ENCODE measurements around the gene AK5. TPM values are rescaled to one million over a fixed set of nuclear protein-coding genes. Genes with fewer than 3 reads are reported as not detected.

Gene AK5
- total RNA-seq, 1 donor, result 25.3 TPM

DNA sequence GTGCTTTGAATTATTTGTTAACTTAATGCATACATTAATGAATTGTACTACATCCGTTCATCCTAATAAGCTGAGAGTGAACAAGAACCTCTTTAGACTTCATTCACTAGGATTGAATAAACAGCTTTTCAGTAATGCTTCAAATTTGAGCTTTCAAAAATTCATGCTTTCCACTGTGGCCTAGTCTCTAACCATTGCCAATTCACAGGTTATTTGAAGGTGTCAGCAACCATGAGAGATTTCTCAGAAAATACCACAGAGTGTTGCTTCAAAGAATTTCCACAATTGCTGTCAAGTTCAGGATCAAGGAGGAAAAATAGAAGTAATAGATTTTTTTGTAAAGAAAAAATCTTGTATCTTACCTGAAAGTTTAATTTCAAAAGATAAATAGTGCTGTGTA lies 72.7 kb downstream of the AK5 start:
- no peak overlapping the region for H3K4me2 ChIP-seq (ENCODE audit: insufficient read depth, low read length)
- H3K27ac ChIP-seq (ENCODE audit: low read depth, low read length), result peak overlapping the region; percentile 37
- no peaks in the 10 kb centered on the region for H3K27me3 ChIP-seq (ENCODE audit: insufficient read depth, low read length)
- DNase-seq (ENCODE audit: insufficient read length, low spot score, missing footprints), result no peak
- no peaks in the 10 kb centered on the region for H4K20me1 ChIP-seq (ENCODE audit: insufficient read depth, low read length)
- H3K4me3 ChIP-seq (ENCODE audit: insufficient read depth, low read length), result no peak overlapping the region
- H3K4me1 ChIP-seq (ENCODE audit: insufficient read depth, low read length), result peaks cover 11% of the 10 kb centered on the region
- H3K79me2 ChIP-seq (ENCODE audit: insufficient read depth, low read length), result no peaks in the 10 kb centered on the region
- H2AFZ ChIP-seq (ENCODE audit: low read length), result no peak overlapping the region
- TF ChIP-seq, protein P1, sequence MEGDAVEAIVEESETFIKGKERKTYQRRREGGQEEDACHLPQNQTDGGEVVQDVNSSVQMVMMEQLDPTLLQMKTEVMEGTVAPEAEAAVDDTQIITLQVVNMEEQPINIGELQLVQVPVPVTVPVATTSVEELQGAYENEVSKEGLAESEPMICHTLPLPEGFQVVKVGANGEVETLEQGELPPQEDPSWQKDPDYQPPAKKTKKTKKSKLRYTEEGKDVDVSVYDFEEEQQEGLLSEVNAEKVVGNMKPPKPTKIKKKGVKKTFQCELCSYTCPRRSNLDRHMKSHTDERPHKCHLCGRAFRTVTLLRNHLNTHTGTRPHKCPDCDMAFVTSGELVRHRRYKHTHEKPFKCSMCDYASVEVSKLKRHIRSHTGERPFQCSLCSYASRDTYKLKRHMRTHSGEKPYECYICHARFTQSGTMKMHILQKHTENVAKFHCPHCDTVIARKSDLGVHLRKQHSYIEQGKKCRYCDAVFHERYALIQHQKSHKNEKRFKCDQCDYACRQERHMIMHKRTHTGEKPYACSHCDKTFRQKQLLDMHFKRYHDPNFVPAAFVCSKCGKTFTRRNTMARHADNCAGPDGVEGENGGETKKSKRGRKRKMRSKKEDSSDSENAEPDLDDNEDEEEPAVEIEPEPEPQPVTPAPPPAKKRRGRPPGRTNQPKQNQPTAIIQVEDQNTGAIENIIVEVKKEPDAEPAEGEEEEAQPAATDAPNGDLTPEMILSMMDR (IDR thresholded peaks at IDR 0.05; ENCODE audit: extremely low read depth, low read depth, low read length), result no peak
- H3K9me3 ChIP-seq (ENCODE audit: low read depth, low read length), result no peaks in the 10 kb centered on the region
- H3K36me3 ChIP-seq (ENCODE audit: insufficient read depth, low read length), result no peaks in the 10 kb centered on the region

GRCh38 chr1:77355010-77355409 lies 73.2 kb downstream of the AK5 start:
- TF ChIP-seq, protein P1 (IDR thresholded peaks at IDR 0.05; ENCODE audit: extremely low read depth, low read depth, low read length), result no peak
- Histone ChIP-seq H3K27ac (ENCODE audit: low read depth, low read length) (no peak overlapping the region), H3K36me3 (ENCODE audit: insufficient read depth, low read length) (no peaks in the 10 kb centered on the region), H3K27me3 (ENCODE audit: insufficient read depth, low read length) (no peaks in the 10 kb centered on the region), H3K79me2 (ENCODE audit: insufficient read depth, low read length) (no peaks in the 10 kb centered on the region), H2AFZ (ENCODE audit: low read length) (no peak overlapping the region), H3K4me1 (ENCODE audit: insufficient read depth, low read length) (peaks cover 11% of the 10 kb centered on the region), H3K4me3 (ENCODE audit: insufficient read depth, low read length) (no peak overlapping the region), H4K20me1 (ENCODE audit: insufficient read depth, low read length) (no peaks in the 10 kb centered on the region), H3K9me3 (ENCODE audit: low read depth, low read length) (no peaks in the 10 kb centered on the region), H3K4me2 (ENCODE audit: insufficient read depth, low read length) (no peak overlapping the region)
- peak; percentile 2 for DNase-seq (ENCODE audit: insufficient read length, low spot score, missing footprints)

DNA sequence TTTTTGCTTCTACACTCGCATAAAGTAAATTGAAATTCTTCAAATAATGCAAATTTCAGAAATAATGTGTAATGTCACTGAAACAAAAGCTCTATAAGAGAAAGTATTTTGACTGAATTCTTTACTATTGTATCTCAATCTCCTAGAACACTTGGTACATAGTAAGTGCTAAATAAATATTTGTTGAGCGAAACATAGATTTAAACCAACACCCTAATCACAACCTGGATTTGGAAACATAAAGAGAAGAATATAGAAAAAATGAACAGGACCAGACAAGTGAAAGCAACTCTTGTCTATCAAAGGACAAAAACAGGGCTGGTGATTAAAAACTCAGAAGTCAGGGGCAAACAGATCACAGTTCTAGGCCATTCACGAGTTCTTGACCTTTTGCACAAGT lies 74.3 kb downstream of the AK5 start:
- TF ChIP-seq, protein P1 (IDR thresholded peaks at IDR 0.05; ENCODE audit: extremely low read depth, low read depth, low read length), result no peak
- H4K20me1 ChIP-seq (ENCODE audit: insufficient read depth, low read length), result no peaks in the 10 kb centered on the region

DNA sequence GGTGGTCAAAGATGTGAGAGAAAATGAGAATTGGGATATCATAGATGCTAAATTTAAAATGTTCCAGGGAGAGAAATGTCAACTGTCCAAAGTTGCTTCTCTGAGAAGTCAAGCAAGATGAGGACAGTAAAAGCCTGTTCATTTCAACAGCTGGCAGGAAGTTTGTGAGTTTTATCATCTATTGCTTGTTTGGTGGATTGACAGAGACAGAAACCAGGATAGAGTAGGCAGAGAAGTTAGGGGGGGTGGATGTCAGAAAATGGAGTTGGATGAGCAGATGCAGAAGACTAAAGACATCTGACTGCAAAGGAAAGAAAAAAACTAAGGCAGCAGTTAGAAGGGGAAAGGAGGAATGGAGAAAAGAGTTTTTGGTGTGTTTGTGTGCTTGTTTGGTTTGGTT lies 78.4 kb downstream of the AK5 start:
- Histone ChIP-seq H3K4me3 (ENCODE audit: insufficient read depth, low read length) (no peak overlapping the region), H4K20me1 (ENCODE audit: insufficient read depth, low read length) (no peaks in the 10 kb centered on the region), H3K79me2 (ENCODE audit: insufficient read depth, low read length) (no peaks in the 10 kb centered on the region), H3K4me2 (ENCODE audit: insufficient read depth, low read length) (no peak overlapping the region), H2AFZ (ENCODE audit: low read length) (no peak overlapping the region), H3K27me3 (ENCODE audit: insufficient read depth, low read length) (no peaks in the 10 kb centered on the region), H3K4me1 (ENCODE audit: insufficient read depth, low read length) (peaks cover 2% of the 10 kb centered on the region), H3K27ac (ENCODE audit: low read depth, low read length) (no peak overlapping the region), H3K9me3 (ENCODE audit: low read depth, low read length) (no peaks in the 10 kb centered on the region), H3K36me3 (ENCODE audit: insufficient read depth, low read length) (no peaks in the 10 kb centered on the region)
- no peak for DNase-seq (ENCODE audit: insufficient read length, low spot score, missing footprints)
- TF ChIP-seq, protein P1 (IDR thresholded peaks at IDR 0.05; ENCODE audit: extremely low read depth, low read depth, low read length), result no peak

More for the DNA sequence above, 74.3 kb downstream of the AK5 start:
- H3K9me3 ChIP-seq (ENCODE audit: low read depth, low read length), result no peaks in the 10 kb centered on the region
- H3K27me3 ChIP-seq (ENCODE audit: insufficient read depth, low read length), result no peaks in the 10 kb centered on the region
- no peak overlapping the region for H3K4me2 ChIP-seq (ENCODE audit: insufficient read depth, low read length)
- H3K27ac ChIP-seq (ENCODE audit: low read depth, low read length), result no peak overlapping the region
- H2AFZ ChIP-seq (ENCODE audit: low read length), result no peak overlapping the region
- DNase-seq (ENCODE audit: insufficient read length, low spot score, missing footprints), result no peak
- peaks cover 11% of the 10 kb centered on the region for H3K4me1 ChIP-seq (ENCODE audit: insufficient read depth, low read length)
- no peaks in the 10 kb centered on the region for H3K36me3 ChIP-seq (ENCODE audit: insufficient read depth, low read length)
- no peaks in the 10 kb centered on the region for H3K79me2 ChIP-seq (ENCODE audit: insufficient read depth, low read length)
- no peak overlapping the region for H3K4me3 ChIP-seq (ENCODE audit: insufficient read depth, low read length)

Measured in osteoblast (primary cell).